CD4-positive, alpha-beta memory T cell (primary cell): ENCODE data around the gene PERCC1. TPM values are rescaled to one million over a fixed set of nuclear protein-coding genes. Genes with fewer than 3 reads are reported as not detected.

Source experiments
- CTCF ChIA-PET: fragments of 350-600 bp; sonication (Branson Sonifier 250); formaldehyde crosslinking; loops from one replicate; lab custom pipeline; 2021; ENCODE audit warnings: inconsistent platforms; ENCODE audit not compliant: partially characterized antibody; lab: Charles Lee
- POLR2A ChIA-PET: fragments of 350-600 bp; sonication (Branson Sonifier 250); formaldehyde crosslinking; loops from one replicate; lab custom pipeline; 2021; ENCODE audit not compliant: partially characterized antibody; lab: Charles Lee
- DNase-seq, 5 donors: peaks; one replicate each; pipeline versions ENCODE4 v3.0.0 to v3.0.0-alpha.2; 2020 to 2022; ENCODE audit warnings: mixed read lengths in 1 of 5
- H3K27ac ChIP-seq: one replicate; pipeline ENCODE4 v1.7.0; 2013; ENCODE audit warnings: low read depth, low read length
- H3K27me3 ChIP-seq: 2 replicates; pipeline ENCODE4 v1.7.0; 2013; ENCODE audit warnings: mild to moderate bottlenecking, low read length, moderate library complexity; ENCODE audit not compliant: insufficient read depth
- H3K36me3 ChIP-seq: 2 replicates; pipeline ENCODE4 v1.7.0; 2013; ENCODE audit warnings: mild to moderate bottlenecking, low read length, moderate library complexity; ENCODE audit not compliant: insufficient read depth
- H3K4me1 ChIP-seq: 2 replicates; pipeline ENCODE4 v1.7.0; 2013; ENCODE audit warnings: mild to moderate bottlenecking, low read length, moderate library complexity; ENCODE audit not compliant: insufficient read depth
- H3K4me3 ChIP-seq, 2 donors: one replicate each; pipeline ENCODE4 v1.7.0; 2013; ENCODE audit warnings: low read length in 2 of 2, mild to moderate bottlenecking in 1 of 2
- H3K9me3 ChIP-seq, 2 donors: one replicate each; pipeline ENCODE4 v1.7.0; 2013; ENCODE audit warnings: low read length in 2 of 2, control low read depth in 1 of 2; ENCODE audit not compliant: control insufficient read depth in 1 of 2
- H3K27ac Mint-ChIP-seq, 7 donors: one replicate each; pipeline ENCODE4 v1.8.0; 2020 to 2021; ENCODE audit warnings: mixed read lengths in 7 of 7, mild to moderate bottlenecking in 6 of 7, inconsistent platforms in 3 of 7, moderate library complexity in 3 of 7
- H3K27me3 Mint-ChIP-seq, 2 donors: one replicate each; pipeline ENCODE4 v1.8.0; 2020 to 2021; ENCODE audit warnings: mixed read lengths in 2 of 2
- H3K36me3 Mint-ChIP-seq, 2 donors: one replicate each; pipeline ENCODE4 v1.8.0; 2020 to 2021; ENCODE audit warnings: mixed read lengths in 2 of 2, inconsistent platforms in 1 of 2, mild to moderate bottlenecking in 1 of 2
- H3K4me1 Mint-ChIP-seq, 4 donors: one replicate each; pipeline ENCODE4 v1.8.0; 2020 to 2021; ENCODE audit warnings: mixed read lengths in 4 of 4, mild to moderate bottlenecking in 1 of 4
- H3K4me3 Mint-ChIP-seq, 8 donors: one replicate each; pipeline ENCODE4 v1.8.0; 2020 to 2021; ENCODE audit warnings: mixed read lengths in 8 of 8, mild to moderate bottlenecking in 7 of 8, moderate library complexity in 6 of 8, inconsistent platforms in 3 of 8
- H3K9me3 Mint-ChIP-seq, 8 donors: one replicate each; pipeline ENCODE4 v1.8.0; 2020 to 2021; ENCODE audit warnings: mixed read lengths in 8 of 8, mild to moderate bottlenecking in 5 of 8, inconsistent platforms in 3 of 8, moderate library complexity in 1 of 8
- intact Hi-C: fragments of 100-400 bp; cut with micrococcal nuclease; formaldehyde crosslinking; loops from one replicate; pipeline ENCODE4 v1.15.1; 2023
- polyA plus RNA-seq, 2 donors: library from polyadenylated mRNA; unstranded; fragments of 300-500 nt; fragmentation: Illumina TruSeq; gene quantifications; one replicate each; pipeline ENCODE4 v1.2.3, GENCODE V29; 2021
- total RNA-seq, 2 experiments: library from RNA; stranded (reverse); gene quantifications; one replicate each; pipeline ENCODE4 v1.2.3, GENCODE V29; 2021

The PERCC1 gene
- total and polyA plus RNA-seq, 4 experiments from 2014 or later = 0.49 to 0.50 TPM; not detected in 2

DNA sequence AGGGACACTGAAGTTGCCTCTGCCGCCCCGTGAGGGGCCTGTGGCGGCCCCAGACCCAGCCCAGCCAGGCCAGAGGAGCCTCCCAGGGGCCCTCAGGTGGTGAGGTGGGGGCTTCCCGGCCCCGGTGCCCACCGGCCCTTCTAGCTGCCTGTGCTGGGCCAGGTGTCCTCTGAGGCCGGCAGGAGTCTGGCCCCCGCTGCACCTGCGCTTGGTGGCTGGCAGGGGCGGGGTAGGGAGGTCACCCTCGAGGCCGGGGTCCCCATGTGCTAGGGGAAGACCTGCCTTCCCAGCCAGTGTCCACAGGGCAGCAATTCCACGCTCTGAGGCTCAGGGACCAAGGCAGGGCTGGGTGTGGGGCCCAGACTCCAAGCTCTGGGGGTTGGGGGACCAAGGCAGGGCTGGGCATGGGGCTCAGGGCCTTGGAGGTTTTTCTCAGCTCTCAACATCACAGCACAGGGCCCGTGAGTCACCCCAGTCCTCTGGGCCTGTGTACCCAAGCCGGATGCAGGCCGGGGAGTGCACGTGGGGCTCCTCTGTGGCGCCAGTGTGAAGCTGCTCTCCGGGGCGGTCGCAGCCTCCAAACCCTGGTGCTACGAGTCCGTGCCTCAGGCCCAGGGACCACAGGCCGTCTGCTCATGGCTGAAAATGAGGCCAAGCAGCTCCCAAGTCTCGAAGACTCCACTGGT, 14.8 kb downstream of the PERCC1 start:
- H3K27ac ChIP-seq = no peak overlapping the region
- POLR2A ChIA-PET = no interaction called here
- no peaks in the 10 kb centered on the region for H3K4me1 ChIP-seq
- no peaks in the 10 kb centered on the region for H3K9me3 ChIP-seq
- Mint-ChIP-seq H3K27me3 (no peaks in the 10 kb centered on the region), H3K9me3 (no peaks in the 10 kb centered on the region), H3K4me3 (no peak overlapping the region), H3K27ac (no peak overlapping the region), H3K36me3 (peaks cover 0 to 10% of the 10 kb centered on the region in 2 donors), H3K4me1 (no peaks in the 10 kb centered on the region)
- CTCF ChIA-PET = interaction anchor here (0.6 kb wide), 1 partner anchor 40 kb away, joined by 3 read pairs; no protein-coding TSS in a partner anchor
- DNase-seq = no peak
- no peak overlapping the region for H3K4me3 ChIP-seq
- H3K36me3 ChIP-seq = no peaks in the 10 kb centered on the region
- no peaks in the 10 kb centered on the region for H3K27me3 ChIP-seq
- intact Hi-C loops = no loop called here

DNA sequence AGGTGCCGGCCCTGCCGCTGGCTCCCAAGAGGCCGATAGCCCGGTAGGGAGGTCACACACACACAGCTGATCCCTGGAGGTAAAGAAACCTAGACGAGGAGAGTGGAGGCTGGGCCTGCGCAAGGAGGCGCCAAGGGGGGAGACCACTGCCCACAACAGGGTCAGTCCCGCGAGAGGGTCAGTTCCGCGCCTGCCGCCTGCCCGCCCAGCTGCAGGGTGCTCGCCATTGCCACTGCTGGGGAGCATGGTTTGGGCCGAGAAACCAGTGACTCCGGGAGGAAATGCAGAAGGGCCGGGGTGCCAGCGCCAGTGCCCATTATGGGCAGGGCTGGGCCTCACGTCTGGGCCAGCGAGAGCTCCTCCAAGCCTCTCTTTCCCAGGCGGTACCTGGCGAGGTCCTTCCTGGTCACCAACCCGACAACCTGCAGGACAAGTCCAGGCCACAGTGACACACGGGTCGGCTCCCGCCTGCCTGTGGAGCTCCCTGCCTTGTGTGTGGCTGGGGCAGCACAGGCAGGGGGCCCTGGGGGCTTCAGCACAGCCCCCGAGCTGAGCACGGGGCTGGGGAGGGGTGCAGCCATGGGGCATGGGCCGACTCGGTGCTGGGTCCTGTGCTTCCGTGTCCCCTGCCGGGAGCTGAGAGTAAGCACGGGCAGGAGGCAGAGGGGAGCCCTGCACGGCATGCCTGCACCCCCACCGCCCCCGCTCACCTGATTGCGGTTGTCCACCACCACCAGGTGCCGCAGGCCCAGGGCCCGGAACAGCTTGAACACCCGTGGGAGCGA, 15.6 kb downstream of the PERCC1 start:
- H3K27me3 Mint-ChIP-seq = no peaks in the 10 kb centered on the region
- H3K27me3 ChIP-seq = no peaks in the 10 kb centered on the region
- H3K9me3 ChIP-seq = no peaks in the 10 kb centered on the region
- H3K27ac ChIP-seq = no peak overlapping the region
- H3K36me3 ChIP-seq = no peaks in the 10 kb centered on the region
- H3K9me3 Mint-ChIP-seq = no peaks in the 10 kb centered on the region
- CTCF ChIA-PET = no interaction called here
- H3K4me1 Mint-ChIP-seq = no peaks in the 10 kb centered on the region
- POLR2A ChIA-PET = no interaction called here
- no peaks in the 10 kb centered on the region for H3K4me1 ChIP-seq
- intact Hi-C loops = no loop called here
- H3K27ac Mint-ChIP-seq = no peak overlapping the region
- peaks cover 2 to 12% of the 10 kb centered on the region in 2 donors for H3K36me3 Mint-ChIP-seq
- DNase-seq = no peak
- H3K4me3 ChIP-seq = no peak overlapping the region
- H3K4me3 Mint-ChIP-seq = no peak overlapping the region

DNA sequence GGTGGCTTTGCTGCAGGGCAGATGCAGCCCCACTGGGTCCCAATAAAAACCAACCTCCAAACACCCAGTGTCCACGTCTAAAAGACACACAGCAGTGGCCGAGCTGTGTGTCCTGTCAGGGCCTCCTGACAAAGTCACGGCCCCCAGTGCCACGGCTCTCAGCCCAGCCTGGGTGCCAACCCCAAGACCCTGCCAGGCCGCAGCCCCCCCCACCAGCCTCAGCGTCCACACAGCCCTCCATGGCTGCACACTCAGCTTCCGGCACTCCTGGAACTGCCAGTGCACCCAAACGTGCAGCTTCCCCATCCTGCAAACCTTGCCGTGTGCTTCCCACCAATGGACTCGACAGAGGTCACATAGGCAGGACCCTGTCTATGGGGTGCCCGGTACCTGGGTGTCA, 17.1 kb downstream of the PERCC1 start:
- H3K27ac ChIP-seq = no peak overlapping the region
- intact Hi-C loops = no loop called here
- H3K4me3 ChIP-seq = no peak overlapping the region
- no peaks in the 10 kb centered on the region for H3K9me3 Mint-ChIP-seq
- ChIA-PET POLR2A (no interaction called here), CTCF (no interaction called here)
- H3K27ac Mint-ChIP-seq = peak overlapping the region in 1 of 7 donors; percentile 35
- H3K27me3 Mint-ChIP-seq = no peaks in the 10 kb centered on the region
- H3K4me1 ChIP-seq = no peaks in the 10 kb centered on the region
- H3K27me3 ChIP-seq = no peaks in the 10 kb centered on the region
- DNase-seq = no peak
- no peaks in the 10 kb centered on the region for H3K36me3 ChIP-seq
- no peaks in the 10 kb centered on the region for H3K4me1 Mint-ChIP-seq
- no peaks in the 10 kb centered on the region for H3K9me3 ChIP-seq
- H3K4me3 Mint-ChIP-seq = no peak overlapping the region
- H3K36me3 Mint-ChIP-seq = peaks cover 6 to 15% of the 10 kb centered on the region in 2 donors

GRCh38 chr16:1448536-1449116, 17.7 kb downstream of the PERCC1 start:
- no peak overlapping the region for H3K4me3 Mint-ChIP-seq
- Histone ChIP-seq H3K36me3 (peaks cover 2% of the 10 kb centered on the region), H3K27me3 (no peaks in the 10 kb centered on the region), H3K27ac (no peak overlapping the region), H3K4me1 (no peaks in the 10 kb centered on the region), H3K4me3 (no peak overlapping the region), H3K9me3 (no peaks in the 10 kb centered on the region)
- H3K27me3 Mint-ChIP-seq = no peaks in the 10 kb centered on the region
- H3K36me3 Mint-ChIP-seq = peaks cover 6 to 18% of the 10 kb centered on the region in 2 donors
- H3K27ac Mint-ChIP-seq = no peak overlapping the region
- intact Hi-C loops = no loop called here
- ChIA-PET POLR2A (no interaction called here), CTCF (no interaction called here)
- DNase-seq = no peak
- no peaks in the 10 kb centered on the region for H3K4me1 Mint-ChIP-seq
- H3K9me3 Mint-ChIP-seq = no peaks in the 10 kb centered on the region

DNA sequence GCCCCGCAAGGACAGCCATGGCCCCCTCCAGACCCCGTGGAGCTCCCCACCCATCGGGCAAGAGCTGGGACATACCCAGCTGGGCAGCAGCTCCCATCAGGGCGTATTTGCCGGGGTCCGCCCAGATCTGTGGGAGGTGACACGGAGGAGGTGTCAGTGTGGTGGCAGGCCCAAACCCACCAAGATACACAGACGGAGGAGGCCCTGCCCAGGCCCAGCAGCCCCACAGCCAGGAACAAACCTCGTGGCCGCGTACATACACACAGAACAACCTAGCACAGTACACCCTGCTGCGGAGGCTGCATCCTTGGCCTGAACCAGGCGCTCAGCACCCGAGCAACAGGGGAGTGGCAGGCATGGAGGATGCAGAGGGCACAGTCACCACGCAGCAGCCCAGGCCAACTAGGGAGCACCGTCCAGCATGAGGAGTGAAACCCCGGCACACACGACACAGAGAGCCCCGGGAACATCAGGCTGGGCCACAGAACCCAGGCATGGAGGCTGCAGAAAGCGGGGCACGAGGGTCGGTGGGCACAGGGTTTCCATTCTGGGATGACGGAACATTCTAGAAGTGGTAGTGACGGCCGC, 18.4 kb downstream of the PERCC1 start:
- intact Hi-C loops = no loop called here
- Mint-ChIP-seq H3K4me3 (no peak overlapping the region), H3K27me3 (no peaks in the 10 kb centered on the region), H3K9me3 (no peaks in the 10 kb centered on the region), H3K27ac (no peak overlapping the region), H3K36me3 (peaks cover 6 to 22% of the 10 kb centered on the region in 2 donors), H3K4me1 (no peaks in the 10 kb centered on the region)
- H3K9me3 ChIP-seq = no peaks in the 10 kb centered on the region
- H3K4me3 ChIP-seq = no peak overlapping the region
- no peaks in the 10 kb centered on the region for H3K27me3 ChIP-seq
- H3K4me1 ChIP-seq = no peaks in the 10 kb centered on the region
- no peak for DNase-seq
- no peak overlapping the region for H3K27ac ChIP-seq
- H3K36me3 ChIP-seq = peaks cover 5% of the 10 kb centered on the region
- POLR2A ChIA-PET = no interaction called here
- CTCF ChIA-PET = no interaction called here

DNA sequence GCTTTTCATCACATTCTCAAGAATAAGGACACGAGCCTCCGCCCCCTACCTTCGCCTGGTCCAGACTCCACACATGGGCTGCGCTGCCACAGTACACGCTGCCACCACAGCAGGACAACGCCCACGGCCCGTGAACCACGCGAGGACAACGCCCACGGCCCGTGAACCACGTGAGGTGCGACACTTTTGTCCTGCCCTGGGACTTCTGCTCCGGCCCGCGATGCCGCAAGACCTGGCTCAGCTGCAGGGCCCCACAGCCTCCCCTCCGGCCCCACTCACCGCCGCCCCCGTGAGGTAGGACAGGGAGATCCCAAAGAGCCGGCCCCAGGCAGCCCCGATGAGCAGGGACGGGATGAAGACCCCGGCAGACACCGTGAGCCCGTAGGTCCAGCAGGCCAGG, 19.3 kb downstream of the PERCC1 start:
- Histone ChIP-seq H3K9me3 (no peaks in the 10 kb centered on the region), H3K4me3 (no peak overlapping the region), H3K36me3 (peaks cover 5% of the 10 kb centered on the region), H3K27me3 (no peaks in the 10 kb centered on the region), H3K27ac (no peak overlapping the region), H3K4me1 (no peaks in the 10 kb centered on the region)
- Mint-ChIP-seq H3K27me3 (no peaks in the 10 kb centered on the region), H3K36me3 (peaks cover 6 to 24% of the 10 kb centered on the region in 2 donors), H3K4me3 (no peak overlapping the region), H3K9me3 (no peaks in the 10 kb centered on the region), H3K4me1 (no peaks in the 10 kb centered on the region), H3K27ac (no peak overlapping the region)
- DNase-seq = no peak
- intact Hi-C loops = no loop called here
- CTCF ChIA-PET = no interaction called here
- POLR2A ChIA-PET = no interaction called here

GRCh38 chr16:1450841-1451240, 20.0 kb downstream of the PERCC1 start:
- H3K4me1 ChIP-seq = no peaks in the 10 kb centered on the region
- no peaks in the 10 kb centered on the region for H3K9me3 ChIP-seq
- Mint-ChIP-seq H3K36me3 (peaks cover 6 to 24% of the 10 kb centered on the region in 2 donors), H3K4me3 (no peak overlapping the region), H3K9me3 (no peaks in the 10 kb centered on the region), H3K27ac (no peak overlapping the region), H3K27me3 (no peaks in the 10 kb centered on the region), H3K4me1 (no peaks in the 10 kb centered on the region)
- no peak overlapping the region for H3K27ac ChIP-seq
- H3K4me3 ChIP-seq = no peak overlapping the region
- DNase-seq = no peak
- H3K36me3 ChIP-seq = peaks cover 5% of the 10 kb centered on the region
- CTCF ChIA-PET = no interaction called here
- no peaks in the 10 kb centered on the region for H3K27me3 ChIP-seq
- intact Hi-C loops = no loop called here
- POLR2A ChIA-PET = no interaction called here
